ENCODE measurements around the gene DAZAP2. TPM values are rescaled to one million over a fixed set of nuclear protein-coding genes. Genes with fewer than 3 reads are reported as not detected.

The DAZAP2 gene
- total and polyA plus RNA-seq, 11 donors, result 58.8 to 419 (median 192) TPM

DNA sequence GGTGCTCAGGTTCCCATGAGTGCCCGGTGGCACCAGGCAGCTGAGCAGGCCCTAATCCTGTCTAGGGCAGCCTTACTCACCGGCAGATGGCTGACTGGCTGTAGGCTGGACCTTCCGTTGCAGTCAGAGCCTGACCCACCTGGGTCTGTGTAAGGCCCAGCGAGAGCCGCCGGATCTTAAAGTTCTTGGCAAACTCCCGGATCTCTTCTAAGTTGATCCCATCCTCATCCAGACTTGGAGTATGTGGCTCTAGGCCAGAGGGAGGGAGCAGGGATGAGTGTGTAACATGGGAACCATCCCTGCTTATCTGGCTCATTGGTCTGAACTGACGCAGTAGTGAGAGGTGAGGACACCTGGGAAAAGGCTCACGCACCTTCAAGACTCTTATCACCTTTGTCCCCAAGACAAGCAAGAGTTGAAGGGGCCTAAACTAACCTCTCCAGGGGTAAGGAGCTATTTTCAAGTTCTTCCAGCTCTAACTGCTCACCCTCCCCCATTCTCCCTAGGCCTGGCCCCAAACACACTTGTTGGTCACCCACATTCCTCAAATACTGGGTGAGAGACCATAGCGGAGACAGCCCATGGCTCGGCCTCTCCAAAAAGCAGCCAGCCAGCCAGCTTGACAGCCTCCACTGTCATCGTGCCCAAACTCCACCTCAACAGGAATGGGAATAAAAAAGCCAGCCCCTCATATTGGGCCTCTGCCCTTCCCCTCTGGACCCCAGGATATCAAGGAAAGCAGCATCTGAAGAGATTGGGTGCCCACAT lies 46.9 kb upstream of the DAZAP2 start:
- intact Hi-C loops (cut with DNase I), result no loop called here
- ATAC-seq, result no peak
- Histone ChIP-seq H3K27me3 (no peaks in the 10 kb centered on the region), H3K4me1 (peaks cover 0 to under 1% (median 0%) of the 10 kb centered on the region in 12 donors), H3K9me3 (no peaks in the 10 kb centered on the region), H3K4me3 (no peak overlapping the region), H3K27ac (no peak overlapping the region), H3K36me3 (peaks cover 0 to 54% (median 23%) of the 10 kb centered on the region in 9 donors)
- WGBS, 4 donors, result 93 to 98% (median 95%) methylated on average over 10 to 12 of the region's 12 CpGs
- TF ChIP-seq, protein P1, sequence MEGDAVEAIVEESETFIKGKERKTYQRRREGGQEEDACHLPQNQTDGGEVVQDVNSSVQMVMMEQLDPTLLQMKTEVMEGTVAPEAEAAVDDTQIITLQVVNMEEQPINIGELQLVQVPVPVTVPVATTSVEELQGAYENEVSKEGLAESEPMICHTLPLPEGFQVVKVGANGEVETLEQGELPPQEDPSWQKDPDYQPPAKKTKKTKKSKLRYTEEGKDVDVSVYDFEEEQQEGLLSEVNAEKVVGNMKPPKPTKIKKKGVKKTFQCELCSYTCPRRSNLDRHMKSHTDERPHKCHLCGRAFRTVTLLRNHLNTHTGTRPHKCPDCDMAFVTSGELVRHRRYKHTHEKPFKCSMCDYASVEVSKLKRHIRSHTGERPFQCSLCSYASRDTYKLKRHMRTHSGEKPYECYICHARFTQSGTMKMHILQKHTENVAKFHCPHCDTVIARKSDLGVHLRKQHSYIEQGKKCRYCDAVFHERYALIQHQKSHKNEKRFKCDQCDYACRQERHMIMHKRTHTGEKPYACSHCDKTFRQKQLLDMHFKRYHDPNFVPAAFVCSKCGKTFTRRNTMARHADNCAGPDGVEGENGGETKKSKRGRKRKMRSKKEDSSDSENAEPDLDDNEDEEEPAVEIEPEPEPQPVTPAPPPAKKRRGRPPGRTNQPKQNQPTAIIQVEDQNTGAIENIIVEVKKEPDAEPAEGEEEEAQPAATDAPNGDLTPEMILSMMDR (IDR thresholded peaks at IDR 0.05), result no peak
- TF ChIP-seq POLR2A (IDR thresholded peaks at IDR 0.05), result no peak
- no peak for DNase-seq

DNA sequence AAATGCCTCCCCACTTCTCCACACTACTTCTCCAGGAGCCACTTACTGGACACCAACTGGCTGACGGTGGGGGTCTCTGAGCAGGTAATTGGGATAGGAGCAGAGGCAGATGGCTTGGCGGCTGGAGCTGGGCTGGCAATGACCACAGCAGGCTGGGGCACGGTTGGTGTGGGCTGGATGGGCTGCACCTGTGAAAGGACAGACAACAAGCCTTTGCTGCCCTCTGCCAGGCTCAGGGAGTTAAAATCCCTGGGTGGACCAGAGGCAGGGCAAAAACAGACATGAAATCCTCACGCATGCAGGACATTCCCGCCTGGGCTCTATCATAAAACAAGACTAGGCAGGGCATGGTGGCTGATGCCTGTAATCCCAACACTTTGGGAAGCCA lies 46.3 kb upstream of the DAZAP2 start:
- no peak for DNase-seq
- ATAC-seq, result no peak
- 91 to 95% (median 93%) methylated on average over 5 of the region's 5 CpGs for WGBS, 4 donors

DNA sequence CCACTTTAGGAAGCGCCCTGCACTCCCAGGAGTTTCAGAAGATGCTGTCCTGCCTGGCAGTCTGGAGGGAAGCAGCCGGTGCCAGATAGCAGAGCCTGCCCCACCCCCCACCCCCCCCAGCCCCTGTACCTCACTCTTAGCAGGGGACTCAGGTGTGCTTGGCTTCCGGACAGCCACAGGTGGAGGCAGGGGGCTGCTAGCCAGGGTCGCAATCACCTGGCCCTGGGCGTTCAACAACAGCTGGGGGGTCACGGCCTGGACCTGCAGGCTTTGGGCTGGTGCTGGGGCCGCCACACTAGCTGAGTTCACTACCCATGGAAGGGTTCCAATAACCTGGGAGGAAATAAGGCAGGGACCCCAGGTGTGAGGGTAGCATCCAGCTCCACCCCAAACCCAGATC lies 42.8 kb upstream of the DAZAP2 start:
- DNase-seq (no peak), ATAC-seq (no peak)
- H3K27me3 ChIP-seq, result no peaks in the 10 kb centered on the region
- 88 to 96% (median 93%) methylated on average over 4 to 7 of the region's 7 CpGs for WGBS, 4 donors
- TF ChIP-seq POLR2A (IDR thresholded peaks at IDR 0.05), result no peak
- TF ChIP-seq, protein P1 (IDR thresholded peaks at IDR 0.05), result no peak
- peaks cover 0 to 49% (median 7%) of the 10 kb centered on the region in 9 donors for H3K36me3 ChIP-seq
- no peaks in the 10 kb centered on the region for H3K4me1 ChIP-seq
- intact Hi-C loops (cut with DNase I), result no loop called here
- no peak overlapping the region for H3K27ac ChIP-seq
- H3K4me3 ChIP-seq, result no peak overlapping the region
- no peaks in the 10 kb centered on the region for H3K9me3 ChIP-seq

More for the DNA sequence above, 46.3 kb upstream of the DAZAP2 start:
- Histone ChIP-seq H3K36me3 (peaks cover 0 to 54% (median 23%) of the 10 kb centered on the region in 9 donors), H3K4me3 (no peak overlapping the region), H3K9me3 (no peaks in the 10 kb centered on the region), H3K4me1 (no peaks in the 10 kb centered on the region), H3K27me3 (no peaks in the 10 kb centered on the region), H3K27ac (no peak overlapping the region)
- intact Hi-C loops (cut with DNase I), result no loop called here
- TF ChIP-seq, protein P1 (IDR thresholded peaks at IDR 0.05), result no peak
- no peak for TF ChIP-seq POLR2A (IDR thresholded peaks at IDR 0.05)

DNA sequence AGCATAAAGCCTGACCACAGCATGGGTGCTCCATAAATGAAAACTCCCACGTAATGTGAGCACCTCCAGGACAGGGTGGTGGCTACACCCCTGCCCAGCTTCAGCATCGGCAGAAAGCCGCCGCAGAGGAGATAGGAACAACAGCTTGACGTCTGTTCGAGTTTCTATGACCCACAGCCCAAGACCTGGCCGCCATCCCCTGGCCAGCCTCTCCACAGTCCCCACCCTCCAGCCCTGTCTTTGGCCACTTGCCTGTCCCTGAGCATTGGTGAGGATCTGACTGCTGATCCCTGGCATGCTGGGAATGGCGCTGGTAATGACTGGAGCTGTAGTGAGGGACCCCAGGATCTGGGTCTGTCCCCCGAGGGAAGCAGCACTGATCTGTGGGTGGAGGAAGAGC lies 42.1 kb upstream of the DAZAP2 start:
- no peak overlapping the region for H3K27ac ChIP-seq
- H3K4me1 ChIP-seq, result no peaks in the 10 kb centered on the region
- ATAC-seq (no peak), DNase-seq (no peak)
- H3K4me3 ChIP-seq, result no peak overlapping the region
- peaks cover 0 to 42% (median under 1%) of the 10 kb centered on the region in 9 donors for H3K36me3 ChIP-seq
- no peak for TF ChIP-seq POLR2A (IDR thresholded peaks at IDR 0.05)
- TF ChIP-seq, protein P1 (IDR thresholded peaks at IDR 0.05), result no peak
- intact Hi-C loops (cut with DNase I), result no loop called here
- WGBS, 4 donors, result 91 to 95% (median 94%) methylated on average over 6 to 9 of the region's 9 CpGs
- no peaks in the 10 kb centered on the region for H3K9me3 ChIP-seq
- no peaks in the 10 kb centered on the region for H3K27me3 ChIP-seq

Measured in heart left ventricle (tissue), 16 donors.